Thyroid gland (tissue), 4 donors: ENCODE results near the gene LIPT1.

Experiments used
- CTCF ChIP-seq, 6 experiments: fragments of 200-600 bp in 3 of 6; fragments of 450-650 bp in 3 of 6; sonication (generic) in 3 of 6; IDR thresholded peaks; one replicate each; pipeline ENCODE4 v1.5.1; 2016 to 2019; ENCODE audit warnings: antibody characterized with exemption in 6 of 6, mild to moderate bottlenecking in 2 of 6, inconsistent platforms in 1 of 6, moderate library complexity in 1 of 6
- POLR2A ChIP-seq, 2 donors: fragments of 450-650 bp; IDR thresholded peaks; one replicate each; pipeline ENCODE4 v1.6.1; 2017; ENCODE audit warnings: antibody characterized with exemption in 2 of 2, mild to moderate bottlenecking in 2 of 2, moderate library complexity in 1 of 2

- TF ChIP-seq POLR2A (IDR thresholded peaks at IDR 0.05) = no peak
- TF ChIP-seq CTCF (IDR thresholded peaks at IDR 0.05) = no peak
Observed at GRCh38 chr2:99201959-99202678, 47.4 kb downstream of the LIPT1 start.
